Endodermal cell (in vitro differentiated cells): ENCODE measurements around the gene OCA2. TPM values are rescaled to one million over a fixed set of nuclear protein-coding genes. Genes with fewer than 3 reads are reported as not detected.

Experiments
- DNase-seq: peaks from one replicate; pipeline ENCODE4 v3.0.0-alpha.2; 2017
- H3K27ac ChIP-seq: 2 replicates; pipeline ENCODE4 v1.5.1; 2013; ENCODE audit warnings: mild to moderate bottlenecking, low read depth, low read length, moderate library complexity
- H3K27me3 ChIP-seq: 2 replicates; pipeline ENCODE4 v1.6.1; 2013; ENCODE audit warnings: mild to moderate bottlenecking, low read length, moderate library complexity; ENCODE audit not compliant: insufficient read depth, control insufficient read depth, poor library complexity, severe bottlenecking
- H3K36me3 ChIP-seq: 2 replicates; pipeline ENCODE4 v1.7.0; 2013; ENCODE audit warnings: mild to moderate bottlenecking, low read length, moderate library complexity; ENCODE audit not compliant: control insufficient read depth, insufficient read depth
- H3K4me1 ChIP-seq: one replicate; pipeline ENCODE4 v1.7.0; 2013; ENCODE audit warnings: low read length; ENCODE audit not compliant: control insufficient read depth, insufficient read depth
- H3K4me3 ChIP-seq: 2 replicates; pipeline ENCODE4 v1.5.1; 2013; ENCODE audit warnings: mild to moderate bottlenecking, low read length, moderate library complexity
- H3K9ac ChIP-seq: 2 replicates; pipeline ENCODE4 v1.6.1; 2013; ENCODE audit warnings: mild to moderate bottlenecking, low read length, moderate library complexity; ENCODE audit not compliant: poor library complexity, severe bottlenecking; ENCODE audit errors: extremely low read depth
- H3K9me3 ChIP-seq: 2 replicates; pipeline ENCODE4 v1.6.1; 2013; ENCODE audit warnings: mild to moderate bottlenecking, low read length, moderate library complexity; ENCODE audit not compliant: control insufficient read depth
- H3K27ac Mint-ChIP-seq: 2 replicates; pipeline ENCODE4 v1.8.0; 2020; ENCODE audit warnings: mixed read lengths
- H3K27me3 Mint-ChIP-seq: 2 replicates; pipeline ENCODE4 v1.8.0; 2021; ENCODE audit warnings: mild to moderate bottlenecking, mixed read lengths; ENCODE audit not compliant: insufficient read depth
- H3K36me3 Mint-ChIP-seq: 2 replicates; pipeline ENCODE4 v1.8.0; 2020; ENCODE audit warnings: low read depth, mixed read lengths
- H3K4me1 Mint-ChIP-seq: 2 replicates; pipeline ENCODE4 v1.8.0; 2020; ENCODE audit warnings: mixed read lengths
- H3K4me3 Mint-ChIP-seq: 2 replicates; pipeline ENCODE4 v1.8.0; 2020; ENCODE audit warnings: mild to moderate bottlenecking, moderate library complexity, mixed read lengths
- H3K9me3 Mint-ChIP-seq: 2 replicates; pipeline ENCODE4 v1.8.0; 2020; ENCODE audit warnings: mild to moderate bottlenecking, mixed read lengths
- WGBS, 2 experiments: methylation state at CpG; one replicate each; pipeline versions ENCODE4 v1.1.5 to v1.1.7; 2013; ENCODE audit warnings: missing lambda C conversion rate in 2 of 2, mixed read lengths in 1 of 2; ENCODE audit not compliant: insufficient coverage in 1 of 2, insufficient read length in 1 of 2; 5-methylcytosine and 5-hydroxymethylcytosine counted together
- total RNA-seq, 2 donors: library from RNA; stranded (reverse); fragmentation: NEBNext Ultra II Directional in 1 of 2; extraction: Animal tissue kit (Norgen Biotek cat#: 25700) in 1 of 2; gene quantifications; 2 replicates in 1 of 2; 3 replicates in 1 of 2; pipeline ENCODE4 v1.2.1, GENCODE V29; 2021
- TF ChIP-seq, protein P1 (sequence below): fragments of 200-600 bp; sonication (generic); conservative IDR thresholded peaks from 2 replicates; pipeline ENCODE4 v1.5.0; 2021; ENCODE audit warnings: antibody characterized with exemption, mild to moderate bottlenecking

OCA2 gene
- total RNA-seq, 2 donors from 2014 or later = 0.29 to 0.84 TPM

DNA sequence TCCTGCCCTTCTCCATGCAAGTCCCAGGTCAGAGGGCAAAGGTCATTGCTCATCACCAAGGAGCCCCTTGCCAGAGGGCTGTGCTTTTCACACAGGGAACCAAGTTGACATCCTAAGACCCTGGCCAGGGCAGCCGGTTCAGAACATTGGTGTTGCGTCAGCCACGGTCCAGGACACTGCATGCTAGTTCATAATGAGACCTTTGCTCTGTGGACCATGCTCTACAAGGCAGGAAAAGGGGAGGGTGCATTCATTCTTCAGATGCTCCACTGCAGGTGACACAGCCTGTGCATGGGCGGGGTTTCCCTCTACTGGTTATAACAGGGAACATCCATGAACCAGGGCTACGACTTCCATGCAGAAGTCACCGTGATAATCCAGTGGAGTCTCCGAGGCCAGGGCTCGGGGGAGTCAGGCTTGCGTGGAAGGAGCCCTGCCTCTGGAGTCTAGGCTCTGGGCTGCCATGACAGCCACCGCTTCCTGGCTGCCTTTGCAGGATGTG, 81.6 kb downstream of the OCA2 start:
- WGBS, 2 experiments = 94 to 96% methylated on average over 7 to 10 of the region's 10 CpGs
- Histone ChIP-seq H3K27ac (no peak overlapping the region), H3K4me3 (no peak overlapping the region), H3K9me3 (no peaks in the 10 kb centered on the region), H3K9ac (no peak overlapping the region), H3K4me1 (peaks cover 4% of the 10 kb centered on the region), H3K27me3 (no peaks in the 10 kb centered on the region), H3K36me3 (no peaks in the 10 kb centered on the region)
- Mint-ChIP-seq H3K27me3 (no peaks in the 10 kb centered on the region), H3K27ac (no peak overlapping the region), H3K9me3 (no peaks in the 10 kb centered on the region), H3K4me3 (no peak overlapping the region), H3K36me3 (no peaks in the 10 kb centered on the region), H3K4me1 (no peaks in the 10 kb centered on the region)
- DNase-seq = no peak
- TF ChIP-seq, protein P1, sequence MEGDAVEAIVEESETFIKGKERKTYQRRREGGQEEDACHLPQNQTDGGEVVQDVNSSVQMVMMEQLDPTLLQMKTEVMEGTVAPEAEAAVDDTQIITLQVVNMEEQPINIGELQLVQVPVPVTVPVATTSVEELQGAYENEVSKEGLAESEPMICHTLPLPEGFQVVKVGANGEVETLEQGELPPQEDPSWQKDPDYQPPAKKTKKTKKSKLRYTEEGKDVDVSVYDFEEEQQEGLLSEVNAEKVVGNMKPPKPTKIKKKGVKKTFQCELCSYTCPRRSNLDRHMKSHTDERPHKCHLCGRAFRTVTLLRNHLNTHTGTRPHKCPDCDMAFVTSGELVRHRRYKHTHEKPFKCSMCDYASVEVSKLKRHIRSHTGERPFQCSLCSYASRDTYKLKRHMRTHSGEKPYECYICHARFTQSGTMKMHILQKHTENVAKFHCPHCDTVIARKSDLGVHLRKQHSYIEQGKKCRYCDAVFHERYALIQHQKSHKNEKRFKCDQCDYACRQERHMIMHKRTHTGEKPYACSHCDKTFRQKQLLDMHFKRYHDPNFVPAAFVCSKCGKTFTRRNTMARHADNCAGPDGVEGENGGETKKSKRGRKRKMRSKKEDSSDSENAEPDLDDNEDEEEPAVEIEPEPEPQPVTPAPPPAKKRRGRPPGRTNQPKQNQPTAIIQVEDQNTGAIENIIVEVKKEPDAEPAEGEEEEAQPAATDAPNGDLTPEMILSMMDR = peak; percentile 53

DNA sequence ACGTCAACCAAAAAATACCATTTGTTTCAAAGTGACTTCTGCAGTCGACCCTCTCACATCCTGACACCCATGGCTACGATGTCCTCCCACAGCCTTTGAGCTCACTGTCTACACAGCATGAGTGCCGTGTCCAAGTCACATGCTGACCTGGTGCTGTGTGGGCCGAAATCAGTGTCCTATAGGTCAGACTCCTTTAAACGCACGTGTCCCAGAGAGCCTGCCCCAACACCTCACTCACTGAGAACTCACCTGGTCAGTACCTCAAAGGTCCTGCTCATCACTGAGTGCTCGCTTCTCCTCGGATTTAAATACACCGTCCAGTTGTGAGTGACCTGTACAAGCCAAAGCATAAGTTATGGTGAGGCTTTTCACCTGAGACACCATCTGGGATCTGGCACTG, 83.3 kb downstream of the OCA2 start:
- WGBS, 2 experiments = 85 to 89% methylated on average over 10 of the region's 10 CpGs
- no peak overlapping the region for H3K4me3 ChIP-seq
- H3K4me3 Mint-ChIP-seq = no peak overlapping the region
- no peak overlapping the region for H3K27ac ChIP-seq
- H3K9me3 Mint-ChIP-seq = no peaks in the 10 kb centered on the region
- H3K27me3 Mint-ChIP-seq = no peaks in the 10 kb centered on the region
- H3K27ac Mint-ChIP-seq = no peak overlapping the region
- DNase-seq = no peak
- no peaks in the 10 kb centered on the region for H3K36me3 ChIP-seq
- no peaks in the 10 kb centered on the region for H3K4me1 Mint-ChIP-seq
- no peak overlapping the region for H3K9ac ChIP-seq
- H3K4me1 ChIP-seq = peaks cover 4% of the 10 kb centered on the region
- no peaks in the 10 kb centered on the region for H3K36me3 Mint-ChIP-seq
- H3K27me3 ChIP-seq = no peaks in the 10 kb centered on the region
- TF ChIP-seq, protein P1 = no peak
- H3K9me3 ChIP-seq = no peaks in the 10 kb centered on the region

DNA sequence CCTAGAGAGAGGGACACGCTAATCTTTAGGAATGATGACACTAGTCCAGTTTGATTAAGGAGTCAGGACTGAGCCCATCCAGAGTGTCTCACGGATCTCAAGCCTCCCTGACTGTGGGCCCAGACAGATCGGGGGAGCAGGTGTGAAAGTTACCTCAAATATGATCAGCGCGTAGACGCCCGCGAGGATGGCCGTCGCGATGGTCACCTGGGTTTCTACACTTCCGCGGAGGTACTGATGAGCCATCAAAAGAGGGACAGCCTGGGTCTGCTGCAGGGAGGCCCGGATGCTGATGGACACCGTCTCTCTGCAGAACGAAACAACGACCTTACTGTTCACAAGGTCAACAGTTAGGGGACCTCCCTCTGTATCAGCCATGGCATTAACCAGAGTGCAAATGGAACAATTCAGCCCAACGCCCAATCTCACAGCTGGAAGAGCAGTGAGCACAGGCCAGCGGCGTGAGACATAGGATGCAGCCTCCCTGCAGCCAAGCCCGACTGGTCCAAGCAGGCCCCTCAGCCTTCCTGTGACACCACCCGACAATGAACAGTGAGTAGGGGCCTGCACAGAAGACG, 84.4 kb downstream of the OCA2 start:
- TF ChIP-seq, protein P1 = no peak
- no peak for DNase-seq
- Histone ChIP-seq H3K36me3 (no peaks in the 10 kb centered on the region), H3K9ac (no peak overlapping the region), H3K4me3 (no peak overlapping the region), H3K9me3 (no peaks in the 10 kb centered on the region), H3K27ac (no peak overlapping the region), H3K4me1 (peaks cover 4% of the 10 kb centered on the region), H3K27me3 (no peaks in the 10 kb centered on the region)
- no peak overlapping the region for H3K4me3 Mint-ChIP-seq
- no peak overlapping the region for H3K27ac Mint-ChIP-seq
- H3K36me3 Mint-ChIP-seq = no peaks in the 10 kb centered on the region
- H3K9me3 Mint-ChIP-seq = no peaks in the 10 kb centered on the region
- WGBS, 2 experiments = 95% methylated on average over 9 to 23 of the region's 23 CpGs
- H3K27me3 Mint-ChIP-seq = no peaks in the 10 kb centered on the region
- H3K4me1 Mint-ChIP-seq = no peaks in the 10 kb centered on the region
